NT2/D1 (cell line): ENCODE measurements around the gene EEFSEC.

Source experiments
- SUZ12 ChIP-seq: IDR thresholded peaks from 2 replicates; pipeline ENCODE4 v1.6.1; 2011; ENCODE audit not compliant: insufficient read length, insufficient read depth; ENCODE audit errors: extremely low read depth
- YY1 ChIP-seq: IDR thresholded peaks from 2 replicates; pipeline ENCODE4 v1.6.1; 2011; ENCODE audit not compliant: insufficient read length, insufficient read depth

DNA sequence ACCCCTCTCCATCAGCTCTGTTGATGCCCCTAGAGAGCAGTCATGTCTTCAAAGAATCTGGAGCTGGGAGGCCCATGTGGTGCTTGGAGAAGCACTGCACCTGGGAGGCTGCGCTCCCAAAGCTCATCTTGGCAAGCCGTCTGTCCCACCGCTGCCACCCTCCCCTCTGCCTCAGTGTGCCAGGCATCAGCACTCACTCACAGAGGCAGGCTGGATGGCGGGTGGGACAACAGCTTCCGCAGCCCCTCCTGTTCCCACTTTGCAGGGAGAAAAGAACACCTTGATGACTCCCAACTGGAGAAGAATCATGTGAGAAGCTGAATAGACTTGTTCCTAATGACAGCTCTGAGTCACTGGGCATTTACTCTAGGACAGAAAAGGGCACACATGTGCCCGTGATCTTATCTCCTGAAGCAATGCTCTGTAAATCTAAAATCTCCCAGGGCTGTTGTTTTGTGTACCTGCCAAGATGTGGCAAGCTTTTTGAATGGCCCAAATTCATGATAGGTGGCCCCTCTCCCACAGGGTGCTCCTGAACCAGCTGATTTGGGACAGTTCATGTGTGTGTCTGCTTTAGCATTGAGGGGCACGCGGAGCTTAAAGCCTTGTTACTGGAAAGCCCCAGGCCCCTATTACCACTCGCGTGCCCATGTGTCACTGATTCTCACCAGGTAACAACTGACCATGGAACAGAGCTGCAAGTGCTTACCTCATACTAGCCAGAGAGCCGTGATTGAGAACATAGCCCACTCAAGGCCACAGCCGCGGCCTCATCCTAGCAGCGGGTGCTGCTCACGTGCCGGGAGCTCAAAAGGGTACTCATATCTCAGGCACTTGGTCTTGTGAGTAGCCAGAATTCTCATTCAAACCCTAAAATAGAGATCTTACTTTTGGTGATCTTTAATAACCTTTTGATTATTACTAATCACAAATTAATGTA lies 209.0 kb downstream of the EEFSEC start:
- no peak for TF ChIP-seq YY1
- no peak for TF ChIP-seq SUZ12
